Measurements from ENCODE around the gene STEAP1. TPM values are rescaled to one million over a fixed set of nuclear protein-coding genes. Genes with fewer than 3 reads are reported as not detected.

STEAP1 gene
- total RNA-seq, 1 experiment from 2014 or later = 28.5 TPM

GRCh38 chr7:90211391-90212148 is 57.3 kb downstream of the STEAP1 start, which contains the start of gene STEAP2:
TSS of gene STEAP2 (plus strand) at chr7:90211740. CDS start at chr7:90225083, 13,343 bp downstream.
- peak; percentile 96 for DNase-seq (ENCODE audit: low read depth)

- no peak for DNase-seq (ENCODE audit: low read depth)
Observed at GRCh38 chr7:90212149-90212495, 57.9 kb downstream of the STEAP1 start.

- no peak for DNase-seq (ENCODE audit: low read depth)
Observed at GRCh38 chr7:90213521-90213920, 59.3 kb downstream of the STEAP1 start.

Other genes starting within 250 kb of the STEAP1 start
- gene STEAP2, start 57.3 kb downstream of the STEAP1 start, total RNA-seq (2014; rRNA removed; shearing (Covaris generic)) = 4.9 and 5.2 TPM in 2 replicates
- gene CFAP69, start 90.7 kb downstream of the STEAP1 start, total RNA-seq (2014; rRNA removed; shearing (Covaris generic)) = 3.9 and 4.9 TPM in 2 replicates
- not detected in 2 replicates for gene FAM237B, start 166.8 kb downstream of the STEAP1 start, total RNA-seq (2014; rRNA removed; shearing (Covaris generic))
- gene GTPBP10, start 192.2 kb downstream of the STEAP1 start, total RNA-seq (2014; rRNA removed; shearing (Covaris generic)) = 13.7 and 52.5 TPM in 2 replicates
- gene CLDN12, start 249.0 kb downstream of the STEAP1 start, total RNA-seq (2014; rRNA removed; shearing (Covaris generic)) = 22.5 and 23.3 TPM in 2 replicates